WTC11 (cell line): ENCODE results near the gene MACROD2. TPM values are rescaled to one million over a fixed set of nuclear protein-coding genes. Genes with fewer than 3 reads are reported as not detected.

ENCODE experiments used
- ATAC-seq: fragments of 200-7000 bp; cut with Tn5 transposase; 2 replicates; pipeline ENCODE4 v1.10.0; 2021; ENCODE audit warnings: mild to moderate bottlenecking, moderate library complexity
- CTCF ChIA-PET: fragments of 300-600 bp; sonication (Branson Sonifier 250); formaldehyde crosslinking; loops from one replicate; lab custom pipeline; 2021; ENCODE audit warnings: antibody characterized with exemption; lab: Charles Lee
- POLR2A ChIA-PET: fragments of 350-600 bp; sonication (Branson Sonifier 250); formaldehyde crosslinking; loops from one replicate; lab custom pipeline; 2021; ENCODE audit warnings: antibody characterized with exemption; lab: Charles Lee
- DNase-seq: peaks from one replicate; pipeline ENCODE4 v3.0.0; 2021; ENCODE audit warnings: low spot score
- H3K27ac Mint-ChIP-seq: 2 replicates; pipeline ENCODE4 v1.8.0; 2021; ENCODE audit warnings: mixed read lengths
- H3K27me3 Mint-ChIP-seq: 2 replicates; pipeline ENCODE4 v1.8.0; 2021; ENCODE audit warnings: low read depth, mild to moderate bottlenecking, moderate library complexity, mixed read lengths
- H3K36me3 Mint-ChIP-seq: 2 replicates; pipeline ENCODE4 v1.8.0; 2021; ENCODE audit warnings: mixed read lengths
- H3K4me1 Mint-ChIP-seq: 2 replicates; pipeline ENCODE4 v1.8.0; 2022; ENCODE audit warnings: mixed read lengths
- H3K4me3 Mint-ChIP-seq: 2 replicates; pipeline ENCODE4 v1.8.0; 2021; ENCODE audit warnings: mild to moderate bottlenecking, moderate library complexity, mixed read lengths
- H3K9me3 Mint-ChIP-seq: 2 replicates; pipeline ENCODE4 v1.8.0; 2021; ENCODE audit warnings: mixed read lengths
- ELF4 ChIP-seq: sonication (generic); formaldehyde crosslinking; IDR thresholded peaks from 2 replicates; pipeline ENCODE4 v1.8.1; 2022; ENCODE audit warnings: low read depth, mild to moderate bottlenecking, moderate library complexity, missing genetic modification reagents
- FOXK1 ChIP-seq: sonication (generic); formaldehyde crosslinking; IDR thresholded peaks from 2 replicates; pipeline ENCODE4 v1.8.0; 2022; ENCODE audit warnings: mild to moderate bottlenecking, moderate library complexity, missing genetic modification reagents
- FOXP4 ChIP-seq: sonication (generic); formaldehyde crosslinking; IDR thresholded peaks from 2 replicates; pipeline ENCODE4 v1.8.0; 2022; ENCODE audit warnings: mild to moderate bottlenecking, missing genetic modification reagents
- GRHL2 ChIP-seq: fragments of 250-450 bp; sonication (Bioruptor Pico); IDR thresholded peaks from 2 replicates; pipeline ENCODE4 v1.8.0; 2022; ENCODE audit warnings: mild to moderate bottlenecking, moderate library complexity; ENCODE audit not compliant: insufficient replicate concordance, severe bottlenecking
- IRF1 ChIP-seq: sonication (generic); formaldehyde crosslinking; IDR thresholded peaks from 2 replicates; pipeline ENCODE4 v1.8.0; 2023; ENCODE audit warnings: missing genetic modification reagents
- KAT7 ChIP-seq: sonication (generic); formaldehyde crosslinking; IDR thresholded peaks from 2 replicates; pipeline ENCODE4 v1.8.1; 2023; ENCODE audit warnings: missing genetic modification reagents, mild to moderate bottlenecking, borderline replicate concordance
- TCF7 ChIP-seq: sonication (generic); formaldehyde crosslinking; IDR thresholded peaks from 2 replicates; pipeline ENCODE4 v1.8.0; 2022; ENCODE audit warnings: mild to moderate bottlenecking, low read depth, missing genetic modification reagents, moderate library complexity
- TEAD4 ChIP-seq: sonication (generic); formaldehyde crosslinking; IDR thresholded peaks from 2 replicates; pipeline ENCODE4 v1.8.0; 2022; ENCODE audit warnings: mild to moderate bottlenecking, missing genetic modification reagents
- USF1 ChIP-seq: sonication (generic); formaldehyde crosslinking; IDR thresholded peaks from 2 replicates; pipeline ENCODE4 v1.8.0; 2022; ENCODE audit warnings: mild to moderate bottlenecking, missing genetic modification reagents
- ZNF121 ChIP-seq: sonication (generic); formaldehyde crosslinking; IDR thresholded peaks from 2 replicates; pipeline ENCODE4 v1.8.0; 2023; ENCODE audit warnings: missing genetic modification reagents
- ZNF219 ChIP-seq: sonication (generic); formaldehyde crosslinking; IDR thresholded peaks from 2 replicates; pipeline ENCODE4 v1.8.0; 2023; ENCODE audit warnings: missing genetic modification reagents, mild to moderate bottlenecking, borderline replicate concordance
- ZNF232 ChIP-seq: sonication (generic); formaldehyde crosslinking; IDR thresholded peaks from 2 replicates; pipeline ENCODE4 v1.8.0; 2022; ENCODE audit warnings: mild to moderate bottlenecking, missing genetic modification reagents
- ZNF532 ChIP-seq: fragments of 250-450 bp; sonication (Bioruptor Pico); IDR thresholded peaks from 2 replicates; pipeline ENCODE4 v1.9.0; 2021; ENCODE audit warnings: mild to moderate bottlenecking, borderline replicate concordance
- total RNA-seq: library from RNA; stranded (reverse); gene quantifications from 3 replicates; pipeline ENCODE4 v1.2.3, GENCODE V29; 2021

MACROD2 gene
- total RNA-seq, 1 experiment from 2014 or later = 4.1 TPM

- H3K27ac Mint-ChIP-seq = no peak overlapping the region
- peaks cover under 1% of the 10 kb centered on the region; the same call in 1 of the 2 replicates for H3K9me3 Mint-ChIP-seq
- CTCF ChIA-PET = no interaction called here
- no peak overlapping the region for H3K4me3 Mint-ChIP-seq
- POLR2A ChIA-PET = no interaction called here
- H3K4me1 Mint-ChIP-seq = 0 out of 2 replicates have a peak, but pooled peaks cover 2% of the 10 kb centered on the region
- peaks cover 1% of the 10 kb centered on the region; the same call in 1 of the 2 replicates for H3K27me3 Mint-ChIP-seq
- no peaks in the 10 kb centered on the region for H3K36me3 Mint-ChIP-seq
- no peak for DNase-seq
- no peak for ATAC-seq
- no peak for TF ChIP-seq TEAD4 (CRISPR knock-in tag)
- TF ChIP-seq ZNF121 (CRISPR knock-in tag) = no peak
- no peak for TF ChIP-seq ZNF532 (CRISPR knock-in tag)
- no peak for TF ChIP-seq USF1 (CRISPR knock-in tag)
- TF ChIP-seq ZNF232 (CRISPR knock-in tag) = no peak
- no peak for TF ChIP-seq IRF1 (CRISPR knock-in tag)
- TF ChIP-seq KAT7 (CRISPR knock-in tag) = no peak
- no peak for TF ChIP-seq FOXP4 (CRISPR knock-in tag)
- TF ChIP-seq ELF4 (CRISPR knock-in tag) = no peak
- no peak for TF ChIP-seq ZNF219 (CRISPR knock-in tag)
- TF ChIP-seq GRHL2 (CRISPR knock-in tag) = no peak
- no peak for TF ChIP-seq FOXK1 (CRISPR knock-in tag)
- TF ChIP-seq TCF7 = no peak
These were observed 2105.5 kb downstream of the MACROD2 start for GRCh38 chr20:16100767-16101166.

Other genes starting within 250 kb of the MACROD2 start
- 25.3 to 28.7 TPM (median 26.2 TPM) in 3 replicates for gene ESF1, start 210.6 kb upstream of the MACROD2 start, total RNA-seq
- gene NDUFAF5, start 210.5 kb upstream of the MACROD2 start, total RNA-seq = 22.4 to 31.8 TPM (median 29.1 TPM) in 3 replicates
- 0.37 TPM in 1 of 3 replicates, not detected in the others for gene SEL1L2, start 4.9 kb upstream of the MACROD2 start, total RNA-seq